GM19324 (cell line): Measurements from ENCODE around the gene HAND2.

Experiments
- ATAC-seq: cut with Tn5 transposase; IDR thresholded peaks from one replicate; pipeline ENCODE4 v1.9.1; 2021; ENCODE audit warnings: mild to moderate bottlenecking, moderate library complexity; ENCODE audit not compliant: unreplicated experiment, low FRiP score

Gene HAND2

DNA sequence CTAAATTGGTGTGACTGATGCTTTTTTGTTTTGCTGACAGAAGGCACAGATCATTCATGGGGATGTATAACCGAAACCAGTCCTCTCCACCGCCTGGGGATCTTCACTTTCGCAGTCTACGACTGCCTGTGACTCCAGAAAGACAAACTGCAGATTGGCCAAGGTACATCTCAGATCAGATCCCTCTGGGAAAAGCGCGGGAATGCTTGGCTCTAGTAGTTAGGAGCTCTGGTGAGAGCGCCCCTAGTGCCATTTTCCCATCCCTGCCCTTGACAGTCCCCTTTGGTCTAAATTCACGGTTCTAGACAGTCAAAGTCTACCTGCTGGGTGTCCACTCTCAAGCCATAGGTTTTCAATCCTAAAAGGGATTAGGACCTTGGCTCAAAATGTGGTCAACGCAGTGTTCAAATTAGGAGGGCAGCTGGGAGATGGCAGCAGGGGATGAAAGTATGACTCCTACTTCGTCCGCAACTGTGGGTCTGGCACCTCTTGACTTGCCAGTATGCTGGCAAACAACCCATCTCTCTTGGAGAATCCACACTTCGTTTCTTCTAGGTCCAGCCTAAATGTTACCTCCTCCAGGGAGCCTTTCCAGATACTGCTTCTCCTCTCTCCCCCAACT is 6.9 kb upstream of the HAND2 start:
- no peak for ATAC-seq

GRCh38 chr4:173535957-173536356 is 5.9 kb upstream of the HAND2 start:
- ATAC-seq = no peak

DNA sequence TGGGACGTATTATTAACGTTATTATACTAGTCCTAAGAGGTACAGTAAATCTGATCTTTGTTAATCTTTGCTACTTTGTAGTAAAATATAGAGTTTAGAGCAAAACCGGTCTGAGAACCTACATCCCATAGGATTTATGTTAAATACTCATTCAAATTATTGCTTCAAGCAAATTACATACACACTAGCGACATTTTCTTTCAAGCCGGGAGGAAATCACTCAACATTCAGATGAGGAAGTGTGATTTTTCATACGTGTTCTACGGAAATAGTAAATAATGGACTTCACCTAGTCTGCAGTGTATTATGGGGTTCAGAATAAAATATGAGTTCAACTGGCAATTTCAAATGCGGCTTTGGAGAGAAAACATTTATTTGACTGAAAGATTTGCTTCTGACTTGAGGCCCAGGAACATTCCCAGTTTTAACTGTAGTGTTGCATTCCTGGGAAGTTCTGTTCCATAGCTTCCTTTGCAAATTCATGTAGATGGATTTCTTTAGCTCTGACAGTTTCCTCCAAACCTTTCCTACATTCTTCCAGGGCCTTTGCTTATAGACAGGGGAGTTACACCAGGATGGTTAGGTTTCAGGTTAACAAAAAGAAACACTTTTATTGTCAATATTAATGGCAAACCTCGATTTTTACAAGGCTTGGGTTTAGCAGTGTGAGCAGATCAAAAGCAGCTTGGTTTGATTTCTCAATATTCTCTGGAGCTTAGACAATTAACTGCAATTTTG is 5.3 kb upstream of the HAND2 start:
- no peak for ATAC-seq

DNA sequence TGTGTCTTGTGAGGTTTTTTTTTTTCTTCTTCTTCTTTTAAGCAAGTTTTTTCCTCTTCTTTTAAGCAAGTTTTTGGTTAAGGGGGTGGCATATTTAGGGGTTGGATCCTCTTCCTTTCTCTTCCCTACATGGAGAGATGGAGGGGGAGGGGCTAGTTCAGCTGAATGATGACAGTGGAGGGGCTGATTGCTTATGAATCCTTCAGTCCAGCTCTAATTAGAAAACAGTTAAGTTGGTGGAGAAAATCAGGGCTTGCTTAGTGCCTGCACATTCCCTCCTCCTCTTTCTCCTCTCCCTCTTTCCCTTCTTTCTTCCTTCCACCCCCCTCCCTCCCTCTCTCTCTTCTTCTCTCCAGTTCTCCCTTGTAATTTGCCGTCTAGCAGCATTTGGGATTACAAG is 4.4 kb upstream of the HAND2 start:
- ATAC-seq = no peak

- ATAC-seq = no peak
Measured at GRCh38 chr4:173532725-173533511, 2.9 kb upstream of the HAND2 start.

GRCh38 chr4:173531086-173531965 is 1.3 kb upstream of the HAND2 start:
- ATAC-seq = no peak

DNA sequence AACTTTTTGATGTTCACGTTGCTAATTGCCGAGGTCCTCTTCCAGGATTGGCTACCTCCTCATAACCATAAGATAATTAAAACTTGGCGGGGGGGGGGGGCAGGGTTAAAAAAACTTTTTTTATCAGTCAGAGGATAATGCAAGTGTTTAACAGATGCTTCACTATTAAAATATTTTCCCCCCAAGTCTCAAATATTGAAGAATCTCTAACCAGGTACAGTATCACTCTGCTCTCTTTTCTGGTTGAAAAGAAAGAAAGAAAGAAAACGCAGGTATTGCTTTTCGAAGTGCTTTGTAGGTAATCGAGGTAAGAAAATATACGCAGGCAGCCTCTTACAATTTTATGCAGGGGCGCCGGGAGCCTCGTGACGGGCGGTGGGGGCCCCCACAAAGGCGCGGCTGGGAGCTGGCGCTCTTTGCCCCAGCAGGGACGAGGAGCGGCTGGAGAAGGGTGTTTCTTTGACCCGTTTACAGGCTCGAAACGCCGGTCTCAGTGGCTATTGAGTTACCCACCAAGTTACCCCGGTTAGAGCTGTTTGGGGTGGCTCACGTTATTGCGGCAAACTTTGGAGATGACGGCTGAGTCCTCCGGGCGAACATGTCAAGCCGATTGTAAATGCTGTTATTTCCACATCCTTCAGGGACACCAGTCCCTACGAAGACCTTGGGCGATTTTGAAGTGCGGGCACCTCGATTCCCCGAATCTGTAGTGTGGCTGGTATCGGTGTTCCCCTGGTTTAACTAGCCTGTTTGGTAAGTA is 477 bp upstream of the HAND2 start:
- no peak for ATAC-seq

GRCh38 chr4:173528378-173529321 is 1.4 kb downstream of the HAND2 start:
- no peak for ATAC-seq

DNA sequence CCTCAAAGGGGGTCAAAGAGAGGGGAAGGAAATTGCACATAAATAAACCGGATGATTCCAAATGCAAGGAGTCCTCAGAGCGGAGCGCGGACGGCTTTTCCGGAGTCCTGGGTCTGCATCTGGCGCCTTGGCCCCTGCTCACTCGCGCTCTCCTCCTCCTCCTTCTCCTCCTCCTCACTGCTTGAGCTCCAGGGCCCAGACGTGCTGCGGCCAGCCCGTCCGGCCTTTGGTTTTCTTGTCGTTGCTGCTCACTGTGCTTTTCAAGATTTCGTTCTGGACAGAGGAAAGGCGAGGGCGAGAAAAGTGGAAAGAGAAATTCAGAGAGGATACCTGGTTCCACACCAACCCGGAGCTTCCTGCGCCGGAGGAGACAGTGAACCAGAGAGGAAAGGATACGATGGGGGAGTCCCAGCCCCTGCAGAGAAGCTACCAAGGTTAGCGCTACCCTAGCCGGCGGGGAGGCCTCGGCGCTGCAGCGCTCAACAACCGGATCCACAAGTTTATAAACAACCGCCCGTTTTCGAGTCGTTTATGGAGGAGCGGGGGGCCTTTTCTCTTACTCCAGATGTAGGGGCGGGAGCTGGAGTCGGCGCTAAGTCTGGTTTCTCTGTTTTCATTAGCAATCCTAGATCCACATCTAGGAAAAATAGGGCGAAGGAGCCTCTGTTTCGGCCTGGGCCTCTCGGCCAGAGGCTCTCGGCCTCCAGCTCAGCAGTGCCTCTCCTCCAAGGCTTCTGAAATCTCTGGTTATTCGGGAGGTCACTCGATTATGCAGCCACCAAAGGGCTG is 2.7 kb downstream of the HAND2 start:
- no peak for ATAC-seq

- ATAC-seq = no peak
Measured at GRCh38 chr4:173526724-173527102, 3.3 kb downstream of the HAND2 start.

GRCh38 chr4:173526027-173526482 is 4.0 kb downstream of the HAND2 start:
- no peak for ATAC-seq

GRCh38 chr4:173525118-173526011 is 4.7 kb downstream of the HAND2 start:
- no peak for ATAC-seq

- ATAC-seq = no peak
Measured at GRCh38 chr4:173524218-173525117, 5.6 kb downstream of the HAND2 start.

DNA sequence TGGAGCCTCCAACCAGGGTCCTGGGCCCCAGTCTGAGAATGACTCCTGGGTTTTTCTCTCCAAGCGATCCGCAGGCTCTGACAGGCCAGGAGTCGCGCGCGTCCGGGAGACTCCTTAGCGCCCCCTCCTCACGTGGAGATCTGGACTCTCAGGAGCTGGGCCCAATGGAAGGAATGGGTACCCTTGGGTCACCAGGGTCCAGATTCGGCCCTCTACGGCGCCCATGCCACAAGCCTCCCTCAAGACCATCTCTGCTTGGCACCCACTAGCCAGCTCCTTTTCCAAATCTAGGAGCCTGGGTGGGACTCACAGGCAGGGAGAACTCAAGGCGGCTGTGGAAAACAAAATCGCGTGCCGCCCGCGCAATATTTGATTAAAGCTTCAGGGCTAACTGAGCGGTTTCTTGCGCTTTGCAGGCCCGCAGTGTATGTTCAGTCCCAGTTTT is 7.1 kb downstream of the HAND2 start:
- ATAC-seq = no peak

GRCh38 chr4:173522160-173522950 is 7.7 kb downstream of the HAND2 start:
- ATAC-seq = no peak
